Iris pigment epithelial cell (primary cell): Measurements from ENCODE around the gene GEMIN5.
A peak's percentile ranks its signal among the peaks of the same experiment; 100 is the strongest.
"Not testable (repeated sequence)": the region's sequence is repeated elsewhere in the genome, so short reads cannot be mapped to it uniquely, and the experiment has no call there.

Experiments
- DNase-seq: peaks from one replicate; pipeline ENCODE4 v3.0.0-alpha.2; 2011; ENCODE audit warnings: low read depth

GEMIN5 gene

GRCh38 chr5:154944716-154945115 is 6.7 kb upstream of the GEMIN5 start:
- DNase-seq = no peak

DNA sequence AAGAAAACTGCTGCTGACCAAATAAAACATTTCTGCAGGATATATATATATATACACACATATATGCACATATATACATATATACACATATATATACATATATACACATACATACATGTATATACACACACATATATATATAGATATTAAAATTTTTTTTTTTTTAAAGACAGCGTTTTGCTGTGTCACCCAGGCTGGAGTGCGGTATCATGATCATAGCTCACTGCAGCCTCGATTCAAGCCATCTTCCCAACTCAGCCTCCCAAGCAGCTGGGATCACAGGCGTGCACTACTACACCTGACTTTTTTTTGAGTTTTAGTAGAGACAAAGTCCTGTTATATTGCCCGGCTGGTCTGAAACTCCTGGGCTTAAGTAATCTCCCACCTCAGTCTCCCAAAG is 5.5 kb upstream of the GEMIN5 start:
- no peak for DNase-seq

DNA sequence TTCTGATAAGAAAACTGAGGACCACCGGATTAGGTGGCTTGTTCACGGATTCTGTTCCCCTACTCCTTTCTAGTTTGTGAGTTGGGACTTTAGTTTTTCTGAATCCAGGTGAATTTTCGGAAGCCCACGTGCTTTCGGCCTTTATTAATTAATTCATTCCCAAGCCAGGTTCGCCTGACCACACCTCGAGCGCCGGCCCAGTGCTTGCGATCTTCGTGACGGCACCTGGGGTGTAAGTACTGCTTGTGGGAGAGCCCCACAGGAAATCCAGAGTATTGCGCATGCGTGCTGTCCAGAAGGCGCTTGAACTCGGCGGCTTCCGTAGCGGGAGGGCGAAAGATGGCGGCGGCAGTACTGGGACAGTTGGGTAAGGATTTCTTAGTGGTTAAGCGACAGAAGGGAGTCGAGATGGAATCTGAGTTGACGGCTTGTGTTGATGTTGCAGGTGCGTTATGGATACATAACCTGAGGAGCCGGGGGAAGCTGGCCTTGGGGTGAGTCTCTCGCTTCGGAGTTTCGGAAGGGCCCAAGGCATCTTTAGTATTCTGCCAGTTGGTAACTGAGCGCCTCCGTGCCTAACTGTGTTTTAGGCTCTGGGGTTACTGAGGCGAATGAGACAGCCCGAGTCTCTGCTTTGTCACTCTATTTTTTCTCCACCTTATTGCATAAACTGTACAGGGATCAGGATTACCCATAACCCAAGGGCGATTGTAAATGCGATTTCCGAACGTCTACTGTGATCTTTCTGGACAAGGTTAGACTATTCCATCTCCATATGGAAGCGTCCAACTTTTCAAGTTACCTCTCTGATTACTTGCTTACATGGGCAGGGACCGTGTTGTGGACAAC is 3.0 kb upstream of the GEMIN5 start, which contains the start of gene MRPL22:
MRPL22 (plus strand) TSS at position 302 of the 849 bp plus-strand sequence; CDS start at position 340, 38 bp downstream.
- peak; percentile 96 for DNase-seq

DNA sequence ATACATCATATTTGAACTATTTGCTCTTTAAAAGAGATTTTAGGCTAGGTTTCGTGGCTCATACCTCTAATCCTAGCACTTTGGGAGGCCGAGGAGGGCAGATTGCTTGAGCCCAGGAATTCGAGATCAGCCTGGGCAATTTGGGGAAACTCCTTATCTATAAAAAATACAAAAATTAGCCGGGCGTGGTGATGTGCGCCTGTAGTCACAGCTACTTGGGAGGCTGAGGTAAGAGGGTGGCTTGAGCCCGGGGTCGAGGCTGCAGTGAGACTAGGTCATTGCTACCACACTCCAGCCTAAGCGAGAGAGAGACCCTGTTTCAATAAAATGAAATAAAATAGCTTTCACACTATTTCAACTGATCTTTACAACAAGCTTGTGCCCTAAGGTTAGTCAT is 2.4 kb upstream of the GEMIN5 start:
- no peak for DNase-seq

- DNase-seq = not testable (repeated sequence)
These were observed 1.4 kb upstream of the GEMIN5 start for GRCh38 chr5:154939387-154939786.

- peak; percentile 31 for DNase-seq
These were observed 759 bp downstream of the GEMIN5 start for GRCh38 chr5:154937186-154937717.

DNA sequence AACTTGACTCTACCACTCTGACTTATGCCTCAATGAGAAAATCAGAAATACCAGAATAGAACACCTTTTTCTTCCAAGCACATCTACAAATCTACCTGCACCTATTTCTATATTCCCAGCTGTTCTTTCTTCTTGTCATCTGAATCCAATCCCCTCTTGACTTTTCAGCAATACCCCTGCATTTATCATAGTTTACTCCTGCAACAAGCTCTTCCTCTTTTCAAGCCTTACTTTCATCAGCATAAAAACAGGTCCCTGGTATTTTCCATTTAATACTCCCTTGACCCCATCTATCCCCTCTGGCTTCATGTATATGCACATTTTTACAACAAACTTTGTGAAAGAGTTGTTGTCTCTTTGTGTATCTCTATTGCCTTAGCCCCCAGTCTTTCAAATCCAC is 3.1 kb downstream of the GEMIN5 start:
- DNase-seq = no peak

GRCh38 chr5:154933537-154933936 is 4.5 kb downstream of the GEMIN5 start:
- no peak for DNase-seq

- DNase-seq = peak; percentile 81
These were observed 14.3 kb downstream of the GEMIN5 start for GRCh38 chr5:154923441-154924430.

DNA sequence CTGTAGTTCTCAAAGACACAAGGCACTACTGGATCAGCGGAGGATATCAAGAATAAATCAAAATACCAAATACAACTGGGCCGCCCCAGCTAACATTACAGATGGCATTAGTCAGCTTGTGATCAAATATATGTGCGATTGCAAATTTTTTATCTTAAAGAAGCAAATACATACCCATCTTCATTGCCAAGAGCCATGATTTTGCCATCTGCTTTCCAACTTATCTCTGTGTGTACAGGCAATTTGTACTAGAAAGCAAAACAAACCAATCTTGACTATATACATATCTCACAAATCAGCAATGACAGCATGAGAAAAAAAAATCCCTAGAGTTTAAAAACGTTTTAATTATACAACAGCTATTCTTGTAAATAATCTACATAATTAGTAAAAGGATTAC is 20.3 kb downstream of the GEMIN5 start:
- no peak for DNase-seq

DNA sequence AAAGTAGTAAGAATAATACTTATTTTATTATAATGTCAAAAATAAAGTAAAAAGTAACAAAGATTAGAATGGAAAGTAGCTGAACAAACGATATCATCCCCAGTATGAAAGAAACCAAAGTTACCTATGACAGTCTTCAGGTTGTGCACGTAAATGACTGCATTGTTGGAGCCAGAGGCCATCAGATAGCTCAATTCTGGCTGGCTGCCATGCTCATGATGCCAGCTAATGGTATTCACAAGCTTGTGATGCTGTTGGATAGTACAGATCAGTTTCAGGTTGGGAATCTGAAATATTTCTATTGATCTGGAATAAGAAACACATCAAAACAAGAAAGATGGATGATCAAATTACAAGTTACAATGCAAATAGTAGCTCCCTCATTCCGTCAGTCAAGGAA is 21.1 kb downstream of the GEMIN5 start:
- DNase-seq = no peak

GRCh38 chr5:154905601-154906000 is 32.4 kb downstream of the GEMIN5 start:
- DNase-seq = not testable (repeated sequence)

DNA sequence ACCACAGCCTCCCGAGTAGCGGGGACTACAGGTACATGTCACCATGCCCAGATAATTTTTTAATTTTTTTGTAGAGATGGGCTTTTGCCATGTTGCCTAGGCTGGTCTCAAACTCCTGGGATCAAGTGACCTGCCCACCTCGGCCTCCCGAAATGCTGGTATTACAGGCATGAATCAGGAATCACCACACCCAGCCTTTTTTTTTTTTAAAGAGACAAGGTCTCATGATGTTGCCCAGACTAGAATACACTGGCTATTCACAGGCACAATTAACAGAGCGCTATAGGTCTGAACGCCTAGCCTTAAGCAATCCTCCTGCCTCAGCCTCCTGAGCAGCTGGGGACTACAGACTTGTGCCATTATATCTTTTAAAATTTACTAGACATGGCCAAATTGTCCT is 36.1 kb downstream of the GEMIN5 start:
- DNase-seq = no peak

- DNase-seq = peak; percentile 34
These were observed 36.7 kb downstream of the GEMIN5 start for GRCh38 chr5:154901276-154901675.

DNA sequence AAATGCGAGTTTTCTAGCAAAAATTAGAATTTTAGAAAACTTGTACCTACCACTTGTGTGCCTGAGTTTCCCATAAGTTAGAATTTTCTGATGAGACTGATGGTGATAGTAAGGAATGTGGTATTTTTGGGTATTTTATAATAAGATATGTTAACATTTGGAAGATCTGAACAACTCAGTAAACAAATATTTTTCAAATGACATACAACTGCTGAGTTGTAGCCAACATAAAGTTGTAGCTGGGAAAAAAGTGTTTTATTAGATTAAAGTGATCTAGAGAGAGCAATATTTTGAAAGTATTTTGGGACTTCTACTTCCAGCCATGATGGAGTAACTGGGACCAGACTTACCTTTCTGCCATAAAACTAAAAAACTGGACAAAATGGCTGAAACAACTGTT is 37.9 kb downstream of the GEMIN5 start:
- DNase-seq = no peak

DNA sequence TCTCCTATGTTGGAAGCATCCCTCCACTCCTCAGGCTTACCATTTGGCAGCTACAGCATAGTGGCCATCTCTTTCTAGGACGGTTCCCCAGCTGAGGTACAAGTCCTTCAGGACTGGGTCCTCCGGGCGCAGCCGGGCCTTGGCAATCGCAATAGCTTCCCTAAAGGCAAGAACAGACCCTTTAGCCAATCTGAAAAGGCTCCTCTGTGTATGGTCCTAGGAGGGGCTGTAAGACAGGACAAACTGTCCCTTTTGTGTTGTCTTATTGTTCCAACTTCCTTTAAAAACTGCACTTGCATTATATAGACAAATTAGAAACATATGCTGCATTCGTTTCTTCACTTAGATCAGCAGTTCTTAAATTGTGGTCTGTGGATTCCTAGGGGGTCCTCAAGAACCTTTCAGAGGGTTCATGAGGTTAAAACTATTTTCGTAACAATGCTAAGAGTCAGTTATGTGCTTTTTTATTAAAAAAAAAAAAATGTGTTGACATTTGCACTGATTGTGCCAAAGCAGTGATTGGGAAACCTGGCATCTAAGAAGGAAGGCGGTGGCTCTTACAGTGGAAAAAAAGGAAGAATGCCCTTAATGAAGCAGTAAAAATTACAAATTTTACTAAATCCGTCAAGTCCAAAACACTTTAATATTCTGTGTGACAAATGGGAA is 38.7 kb downstream of the GEMIN5 start:
- DNase-seq = no peak

DNA sequence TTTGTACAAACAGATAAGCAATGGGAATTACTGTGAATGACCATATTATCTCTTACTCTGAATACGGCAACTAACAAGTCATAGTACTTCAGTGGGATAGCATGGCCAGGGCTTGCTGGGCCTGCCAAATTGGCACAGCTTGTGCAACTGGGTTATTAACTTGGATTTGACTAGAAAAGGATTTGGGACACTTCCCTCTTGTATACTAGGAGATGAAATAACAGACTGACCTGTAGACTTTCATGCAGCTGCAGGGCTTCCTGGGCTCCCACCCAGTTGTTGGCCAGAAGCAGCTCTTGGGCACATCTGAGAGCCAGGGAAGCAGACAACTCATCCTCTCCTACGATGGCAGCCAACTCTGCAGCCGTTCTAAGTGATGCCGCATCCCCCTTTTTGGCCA is 39.8 kb downstream of the GEMIN5 start:
- no peak for DNase-seq

DNA sequence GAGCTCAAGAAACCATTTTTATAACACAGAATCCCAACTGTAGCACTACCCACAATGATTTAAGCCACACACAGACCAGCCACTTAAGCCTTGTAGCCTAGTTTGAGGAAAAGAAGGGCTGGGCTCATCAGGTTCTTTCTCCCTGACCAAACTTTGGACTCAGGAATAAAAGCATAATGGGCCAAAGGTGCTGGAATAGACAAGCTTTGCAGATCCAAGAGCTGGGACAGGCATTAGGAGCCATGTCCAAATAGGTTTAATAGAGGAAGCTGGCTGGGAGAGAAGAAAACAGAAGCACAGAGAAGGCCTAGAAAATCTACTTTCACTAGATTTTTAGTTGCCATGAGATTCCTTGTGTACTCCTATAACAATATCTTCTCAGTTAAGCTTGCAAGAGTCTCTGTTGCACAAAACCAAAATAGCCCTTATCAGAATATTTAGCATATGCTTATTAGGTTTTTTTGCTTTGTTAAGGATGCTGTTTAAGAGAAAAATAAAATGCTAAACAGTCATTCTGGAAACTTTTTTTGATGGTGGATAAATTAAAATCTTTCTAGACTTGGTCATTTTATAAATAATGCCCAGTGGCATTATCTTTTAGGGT is 41.3 kb downstream of the GEMIN5 start:
- no peak for DNase-seq

DNA sequence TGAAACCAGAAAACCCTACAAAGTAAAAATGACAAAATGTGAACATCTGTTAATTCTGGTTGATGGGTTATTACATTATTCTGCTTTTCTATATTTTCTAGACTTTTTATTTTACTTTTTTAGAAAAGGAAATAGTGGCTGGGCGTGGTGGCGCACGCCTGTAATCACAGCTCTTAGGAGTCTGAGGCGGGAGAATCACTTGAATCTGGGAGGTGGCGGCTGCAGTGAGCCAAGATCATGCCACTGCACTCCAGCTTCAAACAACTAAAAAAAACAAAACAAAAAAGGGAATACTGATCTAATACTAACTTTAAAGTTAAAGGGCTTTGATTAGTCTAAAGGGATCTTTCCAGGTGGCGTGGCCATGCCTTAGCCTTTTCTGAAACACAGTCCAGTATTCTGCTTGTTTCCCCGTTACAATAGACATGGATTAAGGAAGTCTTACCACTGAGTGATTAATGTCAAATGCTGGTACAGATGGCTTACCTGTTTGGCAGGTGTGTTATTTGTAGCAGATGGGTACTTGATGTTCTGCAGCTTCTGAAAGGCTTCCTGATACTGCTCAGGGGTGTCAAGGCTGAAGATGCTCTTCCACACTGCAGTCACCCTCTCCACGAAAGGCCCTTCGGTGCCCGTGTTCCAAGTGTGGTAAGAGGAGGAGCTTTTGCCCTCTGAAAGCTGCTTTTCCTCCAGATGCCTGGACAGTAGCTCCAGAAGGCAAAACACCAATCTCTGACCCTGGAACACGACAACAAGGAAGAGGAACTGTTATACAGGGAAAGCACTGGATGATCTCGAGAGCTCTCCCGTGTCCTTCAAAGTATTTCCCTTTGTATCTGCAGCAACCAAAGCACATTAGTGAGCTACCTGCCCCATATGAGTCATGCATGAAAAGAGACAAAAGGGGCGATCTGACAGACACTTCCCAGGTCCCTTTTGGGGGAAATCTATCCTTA is 42.1 kb downstream of the GEMIN5 start:
- no peak for DNase-seq

- DNase-seq = no peak
These were observed 44.6 kb downstream of the GEMIN5 start for GRCh38 chr5:154893381-154893780.
